Endothelial cell (in vitro differentiated cells): ENCODE measurements around the gene GJA8. TPM values are rescaled to one million over a fixed set of nuclear protein-coding genes. Genes with fewer than 3 reads are reported as not detected.
"Not testable (repeated sequence)": the region's sequence is repeated elsewhere in the genome, so short reads cannot be mapped to it uniquely, and the experiment has no call there.

ENCODE experiments used
- DNase-seq: peaks from one replicate; pipeline ENCODE4 v3.0.0; 2021; ENCODE audit warnings: low spot score
- H3K27ac Mint-ChIP-seq: one replicate; pipeline ENCODE4 v1.8.0; 2021; ENCODE audit warnings: mixed read lengths, inconsistent platforms; ENCODE audit not compliant: unreplicated experiment
- H3K27me3 Mint-ChIP-seq: one replicate; pipeline ENCODE4 v1.8.0; 2021; ENCODE audit warnings: mild to moderate bottlenecking, moderate library complexity, mixed read lengths, inconsistent platforms; ENCODE audit not compliant: unreplicated experiment
- H3K36me3 Mint-ChIP-seq: one replicate; pipeline ENCODE4 v1.8.0; 2021; ENCODE audit warnings: mild to moderate bottlenecking, low read depth, mixed read lengths, inconsistent platforms; ENCODE audit not compliant: unreplicated experiment
- H3K4me1 Mint-ChIP-seq: one replicate; pipeline ENCODE4 v1.8.0; 2021; ENCODE audit warnings: mild to moderate bottlenecking, mixed read lengths, inconsistent platforms; ENCODE audit not compliant: unreplicated experiment
- H3K4me3 Mint-ChIP-seq: one replicate; pipeline ENCODE4 v1.8.0; 2021; ENCODE audit warnings: mild to moderate bottlenecking, mixed read lengths, inconsistent platforms; ENCODE audit not compliant: unreplicated experiment
- H3K9me3 Mint-ChIP-seq: one replicate; pipeline ENCODE4 v1.8.0; 2021; ENCODE audit warnings: mixed read lengths, inconsistent platforms; ENCODE audit not compliant: unreplicated experiment
- long read RNA-seq: library from polyadenylated mRNA; unstranded; transcript quantifications from one replicate; pipeline ENCODE4 v2.0.0, GENCODE V29; 2020; ENCODE audit not compliant: unreplicated experiment
- total RNA-seq: library from RNA; stranded (reverse); fragmentation: NEBNext Ultra II Directional; extraction: Animal tissue kit (Norgen Biotek cat#: 25700); gene quantifications from one replicate; pipeline ENCODE4 v1.2.1, GENCODE V29; 2021; ENCODE audit not compliant: unreplicated experiment
- TF ChIP-seq, protein P1 (sequence below): fragments of 200-600 bp; sonication (generic); IDR thresholded peaks from one replicate; pipeline ENCODE4 v1.5.0; 2021; ENCODE audit warnings: antibody characterized with exemption; ENCODE audit not compliant: unreplicated experiment

GJA8 gene
- not detected for total RNA-seq
- long read RNA-seq = 0 reads

- Mint-ChIP-seq H3K4me3 (no peak within 1 kb of the TSS), H3K9me3 (no peaks in the 10 kb centered on the region), H3K27ac (no peak within 1 kb of the TSS), H3K36me3 (no peaks in the 10 kb centered on the region), H3K4me1 (peaks cover 9% of the 10 kb centered on the region), H3K27me3 (no peaks in the 10 kb centered on the region)
- TF ChIP-seq, protein P1, sequence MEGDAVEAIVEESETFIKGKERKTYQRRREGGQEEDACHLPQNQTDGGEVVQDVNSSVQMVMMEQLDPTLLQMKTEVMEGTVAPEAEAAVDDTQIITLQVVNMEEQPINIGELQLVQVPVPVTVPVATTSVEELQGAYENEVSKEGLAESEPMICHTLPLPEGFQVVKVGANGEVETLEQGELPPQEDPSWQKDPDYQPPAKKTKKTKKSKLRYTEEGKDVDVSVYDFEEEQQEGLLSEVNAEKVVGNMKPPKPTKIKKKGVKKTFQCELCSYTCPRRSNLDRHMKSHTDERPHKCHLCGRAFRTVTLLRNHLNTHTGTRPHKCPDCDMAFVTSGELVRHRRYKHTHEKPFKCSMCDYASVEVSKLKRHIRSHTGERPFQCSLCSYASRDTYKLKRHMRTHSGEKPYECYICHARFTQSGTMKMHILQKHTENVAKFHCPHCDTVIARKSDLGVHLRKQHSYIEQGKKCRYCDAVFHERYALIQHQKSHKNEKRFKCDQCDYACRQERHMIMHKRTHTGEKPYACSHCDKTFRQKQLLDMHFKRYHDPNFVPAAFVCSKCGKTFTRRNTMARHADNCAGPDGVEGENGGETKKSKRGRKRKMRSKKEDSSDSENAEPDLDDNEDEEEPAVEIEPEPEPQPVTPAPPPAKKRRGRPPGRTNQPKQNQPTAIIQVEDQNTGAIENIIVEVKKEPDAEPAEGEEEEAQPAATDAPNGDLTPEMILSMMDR = no peak
- DNase-seq = no peak
These were observed at the start of gene GJA8 for GRCh38 chr1:147902253-147902845. GJA8 (plus strand) TSS chr1:147902795; CDS start chr1:147907956, 5,161 bp downstream.

DNA sequence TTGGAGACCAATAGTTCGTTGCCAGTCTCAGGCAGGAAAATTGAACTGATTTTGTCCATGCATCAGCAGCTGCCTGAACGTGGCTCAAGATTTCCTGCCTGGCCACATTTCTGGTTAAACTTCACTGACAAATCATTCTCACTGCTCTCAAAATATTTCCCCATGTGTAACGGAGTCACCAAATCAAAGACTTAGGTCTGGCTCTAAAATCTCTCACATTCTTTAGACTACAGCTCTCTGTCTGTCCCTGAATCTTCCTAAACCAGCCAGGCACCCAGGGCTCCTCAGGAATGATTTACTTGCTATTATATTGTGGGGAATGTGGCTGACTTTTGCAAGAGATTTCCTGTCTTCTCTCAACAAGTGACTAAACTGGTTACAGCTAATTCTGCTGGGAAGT lies 49.2 kb upstream of the GJA8 start:
- Mint-ChIP-seq H3K27me3 (no peaks in the 10 kb centered on the region), H3K4me1 (peaks cover 5% of the 10 kb centered on the region), H3K4me3 (no peak overlapping the region), H3K27ac (peak overlapping the region; percentile 17), H3K36me3 (no peaks in the 10 kb centered on the region), H3K9me3 (no peaks in the 10 kb centered on the region)
- TF ChIP-seq, protein P1 = no peak
- DNase-seq = no peak

GRCh38 chr1:147854989-147855388 lies 47.6 kb upstream of the GJA8 start:
- H3K36me3 Mint-ChIP-seq, H3K4me3 Mint-ChIP-seq, DNase-seq, H3K27me3 Mint-ChIP-seq, H3K4me1 Mint-ChIP-seq, H3K9me3 Mint-ChIP-seq, H3K27ac Mint-ChIP-seq: not testable (repeated sequence)

DNA sequence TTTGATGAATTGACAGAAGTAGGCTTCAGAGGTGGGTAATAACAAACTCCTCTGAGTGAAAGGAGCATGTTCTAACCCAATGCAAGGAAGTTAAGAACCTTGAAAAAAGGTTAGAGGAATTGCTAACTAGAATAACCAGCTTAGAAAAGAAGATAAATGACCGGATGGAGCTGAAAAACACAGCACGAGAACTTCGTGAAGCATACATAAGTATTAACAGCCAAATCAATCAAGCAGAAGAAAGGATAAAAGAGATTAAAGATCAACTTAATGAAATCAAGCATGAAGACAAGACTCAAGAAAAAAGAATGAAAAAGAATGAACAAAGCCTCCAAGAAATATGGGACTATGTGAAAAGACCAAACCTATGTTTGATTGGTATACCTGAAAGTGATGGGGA lies 46.6 kb upstream of the GJA8 start:
- not testable (repeated sequence) for H3K27ac Mint-ChIP-seq, H3K9me3 Mint-ChIP-seq, H3K27me3 Mint-ChIP-seq, H3K36me3 Mint-ChIP-seq, H3K4me3 Mint-ChIP-seq, H3K4me1 Mint-ChIP-seq, DNase-seq

- H3K4me1 Mint-ChIP-seq, H3K27ac Mint-ChIP-seq, H3K9me3 Mint-ChIP-seq, H3K27me3 Mint-ChIP-seq, H3K4me3 Mint-ChIP-seq, DNase-seq, H3K36me3 Mint-ChIP-seq: not testable (repeated sequence)
These were observed 35.4 kb upstream of the GJA8 start for GRCh38 chr1:147867204-147867603.

GRCh38 chr1:147878022-147878421 lies 24.6 kb upstream of the GJA8 start:
- DNase-seq = no peak
- no peak overlapping the region for H3K4me3 Mint-ChIP-seq
- peaks cover 13% of the 10 kb centered on the region for H3K4me1 Mint-ChIP-seq
- peaks cover 1% of the 10 kb centered on the region for H3K27me3 Mint-ChIP-seq
- TF ChIP-seq, protein P1 = no peak
- H3K36me3 Mint-ChIP-seq = no peaks in the 10 kb centered on the region
- peaks cover 4% of the 10 kb centered on the region for H3K9me3 Mint-ChIP-seq
- H3K27ac Mint-ChIP-seq = no peak overlapping the region
